Testis (tissue), 3 donors: ENCODE data around the gene TRIM28. TPM values are rescaled to one million over a fixed set of nuclear protein-coding genes. Genes with fewer than 3 reads are reported as not detected.

Experiments
- DNase-seq: peaks from one replicate; pipeline ENCODE4 v3.0.0-alpha.2; 2019
- H3K27ac ChIP-seq, 2 donors: fragments of 200-600 bp; sonication (generic); one replicate each; pipeline ENCODE4 v1.5.1; 2019
- H3K27me3 ChIP-seq: fragments of 200-600 bp; sonication (generic); one replicate; pipeline ENCODE4 v1.5.1; 2019
- H3K36me3 ChIP-seq: fragments of 200-600 bp; sonication (generic); one replicate; pipeline ENCODE4 v1.5.1; 2017; ENCODE audit warnings: low read depth; ENCODE audit errors: missing control alignments
- H3K4me1 ChIP-seq: fragments of 200-600 bp; sonication (generic); one replicate; pipeline ENCODE4 v1.5.1; 2019
- H3K4me3 ChIP-seq, 2 donors: fragments of 200-600 bp; sonication (generic); one replicate each; pipeline ENCODE4 v1.5.1; 2017 to 2019
- H3K9me3 ChIP-seq: fragments of 200-600 bp; sonication (generic); one replicate; pipeline ENCODE4 v1.5.1; 2017
- CTCF ChIP-seq, 3 experiments: fragments of 450-650 bp in 2 of 3; fragments of 200-600 bp in 1 of 3; sonication (generic) in 1 of 3; IDR thresholded peaks; one replicate each; pipeline ENCODE4 v1.5.1; 2016 to 2019; ENCODE audit warnings: antibody characterized with exemption in 3 of 3, mild to moderate bottlenecking in 2 of 3, moderate library complexity in 1 of 3
- POLR2A ChIP-seq: fragments of 450-650 bp; IDR thresholded peaks from one replicate; pipeline ENCODE4 v1.6.1; 2017; ENCODE audit warnings: antibody characterized with exemption, mild to moderate bottlenecking, moderate library complexity
- WGBS, 2 donors: methylation state at CpG; one replicate each; pipeline ENCODE4 v1.1.5; 2018; 5-methylcytosine and 5-hydroxymethylcytosine counted together
- intact Hi-C: fragments of 100-400 bp; cut with DNase I; formaldehyde crosslinking; loops from one replicate; pipeline ENCODE4 v1.15.1; 2023; ENCODE audit warnings: low total_unique reads
- polyA plus RNA-seq: library from polyadenylated mRNA; stranded (reverse); fragments of 350-450 nt; fragmentation: Illumina TruSeq; extraction: RNeasy Lipid Tissue Mini Kit (QIAGEN cat#74804); gene quantifications from one replicate; pipeline ENCODE4 v1.2.3, GENCODE V29; 2014; ENCODE audit warnings: low read depth, low replicate concordance; ENCODE audit not compliant: insufficient read depth
- total RNA-seq, 2 donors: library from RNA; depleted of rRNA; stranded (reverse); fragments of >200 nt; gene quantifications; one replicate each; pipeline ENCODE4 v1.2.3, GENCODE V29; 2016

Gene TRIM28
- total and polyA plus RNA-seq, 3 donors from 2014 or later: 415 to 694 (median 521) TPM

DNA sequence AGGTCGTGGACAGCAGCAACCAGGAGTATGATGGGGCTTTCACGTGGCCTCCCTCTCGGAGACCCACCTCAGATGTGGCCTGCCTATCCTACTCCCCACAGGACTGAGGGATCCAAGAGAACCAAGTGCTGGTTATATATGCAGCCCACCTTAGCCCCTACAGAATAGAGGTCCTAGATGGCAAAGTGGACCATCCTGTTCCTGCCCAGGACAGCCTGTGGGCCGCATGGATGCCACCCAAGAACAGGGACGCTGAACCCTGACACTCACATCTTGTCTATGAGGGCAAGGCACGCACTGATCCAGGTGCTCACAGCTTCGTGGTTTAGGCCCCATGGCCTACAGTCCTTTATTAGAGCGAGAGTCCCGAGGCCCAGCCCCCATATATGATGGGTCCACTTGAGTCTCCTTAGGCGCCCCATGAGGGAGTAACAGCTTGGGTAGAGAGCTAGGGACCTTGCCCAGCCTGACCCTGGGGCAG is 30.6 kb upstream of the TRIM28 start:
- Histone ChIP-seq H3K4me3 (peak overlapping the region; percentile 34 to 59), H3K4me1 (peaks cover 13% of the 10 kb centered on the region), H3K27me3 (no peaks in the 10 kb centered on the region), H3K27ac (peak overlapping the region in 1 of 2 donors; percentile 53), H3K36me3 (no peaks in the 10 kb centered on the region), H3K9me3 (no peaks in the 10 kb centered on the region)
- WGBS, 2 donors: 33 to 63% methylated on average over 1 to 10 of the region's 10 CpGs
- DNase-seq: peak; percentile 29
- intact Hi-C loops: no loop called here
- no peak for TF ChIP-seq POLR2A
- no peak for TF ChIP-seq CTCF (IDR thresholded peaks at IDR 0.05)

GRCh38 chr19:58513694-58514563 is 29.9 kb upstream of the TRIM28 start:
- intact Hi-C loops: no loop called here
- 20 to 34% methylated on average over 9 to 60 of the region's 66 CpGs for WGBS, 2 donors
- DNase-seq: peak; percentile 86
- peak overlapping the region in 1 of 2 donors; percentile 53 for H3K27ac ChIP-seq
- H3K36me3 ChIP-seq: no peaks in the 10 kb centered on the region
- H3K27me3 ChIP-seq: no peaks in the 10 kb centered on the region
- TF ChIP-seq CTCF (IDR thresholded peaks at IDR 0.05) (peak; percentile 78 to 97 (median 89)), POLR2A (no peak)
- no peaks in the 10 kb centered on the region for H3K9me3 ChIP-seq
- peaks cover 19% of the 10 kb centered on the region for H3K4me1 ChIP-seq
- peak overlapping the region; percentile 34 to 59 for H3K4me3 ChIP-seq

DNA sequence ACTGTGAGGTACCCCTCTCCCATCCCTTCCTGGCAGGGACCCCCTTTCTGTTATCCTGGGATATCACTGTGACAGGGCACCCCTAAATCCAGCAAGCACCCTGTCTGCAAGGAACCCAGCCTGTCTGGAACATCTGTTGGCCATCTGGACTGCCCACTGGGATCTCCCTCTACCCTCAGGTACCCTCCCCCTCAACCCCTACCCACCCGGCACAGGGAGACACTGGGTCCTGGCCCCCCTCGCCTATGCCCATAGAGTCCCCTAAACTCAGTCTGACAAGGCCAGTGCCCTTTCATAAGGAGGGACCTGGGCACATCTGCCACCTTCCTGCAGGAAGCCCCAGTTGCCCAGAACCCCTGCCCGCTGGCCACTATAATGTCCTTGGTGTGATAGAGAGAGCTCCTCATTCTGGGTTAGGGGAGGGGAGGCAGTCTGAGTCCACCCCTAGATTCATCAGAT is 29.3 kb upstream of the TRIM28 start:
- no peaks in the 10 kb centered on the region for H3K36me3 ChIP-seq
- 79 to 86% methylated on average over 2 to 3 of the region's 3 CpGs for WGBS, 2 donors
- peak overlapping the region in 1 of 2 donors; percentile 59 for H3K4me3 ChIP-seq
- H3K27ac ChIP-seq: no peak overlapping the region
- H3K9me3 ChIP-seq: no peaks in the 10 kb centered on the region
- intact Hi-C loops: no loop called here
- H3K4me1 ChIP-seq: peaks cover 19% of the 10 kb centered on the region
- TF ChIP-seq CTCF (IDR thresholded peaks at IDR 0.05): no peak
- no peak for TF ChIP-seq POLR2A
- H3K27me3 ChIP-seq: no peaks in the 10 kb centered on the region
- no peak for DNase-seq

DNA sequence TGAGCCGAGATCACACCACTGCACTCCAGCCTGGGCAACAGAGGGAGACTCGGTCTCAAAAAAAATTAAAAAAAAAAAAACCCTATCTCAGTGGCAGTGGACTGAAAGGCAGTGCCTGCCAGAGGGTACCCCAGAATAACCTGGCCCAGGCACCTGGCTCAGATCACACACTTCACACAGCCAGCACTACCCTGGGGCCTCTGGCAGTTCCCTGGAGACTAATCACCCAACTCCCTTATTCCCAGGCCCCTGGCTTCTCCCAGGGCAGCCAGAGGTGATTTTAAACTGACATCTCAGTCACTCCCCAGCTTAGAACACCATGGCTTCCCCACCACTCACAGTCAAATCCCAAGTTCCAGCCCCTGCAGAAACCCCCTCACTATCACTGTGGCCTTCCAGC is 28.6 kb upstream of the TRIM28 start:
- no peak for DNase-seq
- no peaks in the 10 kb centered on the region for H3K36me3 ChIP-seq
- no peak overlapping the region for H3K4me3 ChIP-seq
- H3K27me3 ChIP-seq: no peaks in the 10 kb centered on the region
- WGBS, 2 donors: 85 to 98% methylated on average over 2 of the region's 2 CpGs
- TF ChIP-seq CTCF (IDR thresholded peaks at IDR 0.05) (no peak), POLR2A (no peak)
- intact Hi-C loops: no loop called here
- peaks cover 20% of the 10 kb centered on the region for H3K4me1 ChIP-seq
- H3K9me3 ChIP-seq: no peaks in the 10 kb centered on the region
- H3K27ac ChIP-seq: no peak overlapping the region
